NCI-H748 treated with DMSO at 0.1 percent for 48 hours (cell line): ENCODE results near the gene SSC4D.
"Not testable (repeated sequence)": the region's sequence is repeated elsewhere in the genome, so short reads cannot be mapped to it uniquely, and the experiment has no call there.

ENCODE experiments used
- DNase-seq: peaks from one replicate; lab custom pipeline; 2025; lab: John Stamatoyannopoulos, UW

Gene SSC4D

GRCh38 chr7:76421097-76421496, 11.6 kb upstream of the SSC4D start:
- DNase-seq = not testable (repeated sequence)

GRCh38 chr7:76417654-76418310, 8.3 kb upstream of the SSC4D start:
- not testable (repeated sequence) for DNase-seq

DNA sequence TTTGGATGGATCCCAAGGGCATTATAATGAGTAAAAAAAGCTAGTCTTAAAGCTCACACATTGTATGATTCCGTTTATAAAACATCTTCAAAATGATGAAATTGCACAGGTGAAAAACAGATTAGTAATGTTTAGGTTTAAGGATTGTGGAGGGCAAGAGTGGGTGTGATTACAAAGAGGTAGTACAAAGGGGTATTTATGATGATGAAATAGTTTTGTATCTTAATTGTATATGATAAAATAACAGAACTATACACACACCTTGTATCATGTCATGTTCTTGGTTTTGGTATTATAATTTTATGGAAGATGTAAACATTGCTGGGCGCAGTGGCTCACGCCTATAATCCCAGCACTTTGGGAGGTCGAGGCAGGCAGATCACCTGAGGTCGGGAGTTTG, 2.8 kb upstream of the SSC4D start:
- no peak for DNase-seq

- no peak for DNase-seq
These were observed 2.1 kb upstream of the SSC4D start for GRCh38 chr7:76411626-76412025.

- DNase-seq = no peak
These were observed 1.4 kb downstream of the SSC4D start for GRCh38 chr7:76408121-76408560.

DNA sequence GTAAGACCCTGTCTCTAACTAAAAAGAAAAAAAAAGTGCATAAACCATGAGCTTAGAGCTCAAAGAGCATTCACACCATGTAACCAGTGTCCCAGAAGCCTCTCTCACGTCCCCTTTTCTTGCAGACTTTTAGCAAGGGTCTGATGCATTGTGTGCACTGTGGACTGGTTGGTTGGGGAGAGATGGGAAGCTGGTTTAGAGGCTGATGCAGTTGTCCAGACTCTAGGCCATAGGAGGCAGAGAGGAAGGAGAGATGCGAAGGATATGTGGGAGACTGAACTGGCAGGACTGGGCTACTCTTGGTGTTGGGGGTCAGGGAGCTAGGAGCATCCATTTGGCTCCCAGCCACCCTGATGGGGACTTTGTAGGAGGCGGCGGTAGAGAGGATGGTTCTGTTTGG, 1.8 kb downstream of the SSC4D start:
- no peak for DNase-seq

DNA sequence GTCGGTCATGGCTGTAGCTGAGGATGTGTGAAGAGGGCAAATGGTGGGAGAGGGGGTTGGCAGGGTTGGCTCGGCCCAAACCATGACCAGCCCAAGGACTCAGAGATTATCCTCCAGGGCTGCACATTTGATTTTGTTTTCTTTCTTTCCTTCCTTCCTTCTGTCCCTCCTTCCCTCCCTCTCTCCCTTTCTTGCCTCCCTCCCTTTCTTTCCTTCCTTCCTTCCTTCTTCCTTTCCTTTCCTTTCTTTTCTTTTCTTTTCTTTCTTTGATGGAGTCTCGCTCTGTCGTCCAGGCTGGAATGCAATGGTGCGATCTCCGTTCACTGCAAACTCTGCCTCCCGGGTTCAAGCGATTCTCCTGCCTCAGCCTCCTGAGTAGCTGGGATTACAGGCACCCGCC, 3.8 kb downstream of the SSC4D start:
- no peak for DNase-seq

DNA sequence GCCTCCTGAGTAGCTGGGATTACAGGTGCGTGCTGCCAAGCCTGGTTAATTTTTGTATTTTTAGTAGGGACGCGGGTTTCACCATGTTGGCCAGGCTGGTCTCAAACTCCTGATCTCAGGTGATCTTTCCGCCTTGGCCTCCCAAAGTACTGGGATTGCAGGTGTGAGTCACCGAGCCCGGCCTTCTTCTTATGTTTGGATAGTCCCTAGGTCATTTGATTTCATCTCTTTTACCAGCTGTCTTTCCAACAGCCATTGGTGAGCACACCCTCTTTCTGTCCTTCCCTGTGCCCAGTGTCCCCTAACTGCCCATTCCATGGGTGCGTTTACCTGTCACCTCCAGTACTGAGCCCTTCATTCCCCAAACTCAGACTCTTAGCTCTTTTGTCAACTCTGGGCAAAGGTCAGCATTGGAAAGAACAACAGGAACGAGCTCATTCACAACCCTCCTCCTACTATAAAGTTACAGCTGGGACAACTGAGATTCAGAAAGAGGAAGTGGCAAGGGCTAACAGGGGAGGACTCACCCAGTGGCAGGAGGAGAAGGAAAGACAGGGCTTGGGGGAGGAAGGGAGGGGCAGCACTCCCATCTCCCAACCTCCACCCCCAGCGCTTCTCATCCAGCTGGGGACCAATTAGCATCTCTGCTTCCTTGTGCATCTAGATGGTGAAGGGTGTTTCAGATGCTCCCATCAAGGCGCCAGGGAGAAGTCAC, 5.6 kb downstream of the SSC4D start:
- DNase-seq = no peak

DNA sequence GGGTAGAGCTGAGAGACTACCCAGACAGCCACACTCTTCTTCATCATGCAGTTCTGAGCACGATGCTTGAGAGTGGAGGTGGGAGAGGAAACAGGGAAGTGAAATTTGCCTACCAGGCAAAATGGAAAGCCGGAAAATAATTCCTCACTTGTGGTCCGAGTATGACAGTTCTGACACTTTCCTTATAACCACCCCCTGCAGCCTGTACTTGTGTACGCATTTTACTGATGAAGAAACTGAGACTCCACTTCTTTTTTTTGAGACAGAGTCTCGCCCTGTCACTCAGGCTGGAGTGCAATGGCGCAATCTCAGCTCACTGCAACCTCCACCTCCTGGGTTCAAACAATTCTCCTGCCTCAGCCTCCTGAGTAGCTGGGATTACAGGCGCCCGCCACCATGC, 6.4 kb downstream of the SSC4D start:
- not testable (repeated sequence) for DNase-seq

GRCh38 chr7:76400248-76400647, 9.2 kb downstream of the SSC4D start:
- no peak for DNase-seq

DNA sequence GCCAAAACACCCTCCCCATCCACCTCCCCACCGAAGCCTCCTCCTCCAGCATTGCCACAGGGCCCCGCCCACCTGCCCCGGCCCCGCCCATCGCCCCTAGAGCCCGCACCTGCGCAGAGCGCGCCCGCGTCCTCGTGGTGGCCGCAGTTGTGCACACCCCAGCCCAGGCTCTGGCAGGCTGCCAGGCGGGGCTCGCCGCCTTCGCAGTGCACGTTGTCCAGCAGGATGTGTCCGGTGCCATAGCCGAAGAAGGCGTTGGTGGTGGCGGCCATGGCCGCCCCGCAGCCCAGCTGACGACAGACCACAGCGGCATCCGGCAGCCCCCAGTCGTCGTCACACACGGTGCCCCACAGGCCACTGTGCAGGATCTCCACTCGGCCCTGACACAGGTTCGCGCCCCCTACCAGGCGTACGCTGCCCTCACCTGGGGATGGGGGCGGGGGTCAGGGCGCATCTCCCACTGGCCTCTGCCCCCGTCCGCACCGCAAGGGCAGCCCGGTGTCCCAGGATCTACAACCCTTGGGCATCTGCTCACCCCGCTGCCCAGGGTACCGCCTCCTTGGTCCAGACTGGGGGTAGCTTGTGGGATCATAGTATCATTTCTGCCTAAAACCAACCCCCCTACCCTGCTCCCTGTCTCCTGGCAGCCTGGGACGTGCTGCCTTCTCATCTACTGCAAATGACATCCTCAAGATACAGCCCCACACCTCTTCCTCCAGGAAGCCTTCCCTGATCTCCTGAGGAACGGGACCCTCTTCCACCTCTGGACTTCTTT, 11.9 kb downstream of the SSC4D start:
- peak; percentile 52 for DNase-seq

DNA sequence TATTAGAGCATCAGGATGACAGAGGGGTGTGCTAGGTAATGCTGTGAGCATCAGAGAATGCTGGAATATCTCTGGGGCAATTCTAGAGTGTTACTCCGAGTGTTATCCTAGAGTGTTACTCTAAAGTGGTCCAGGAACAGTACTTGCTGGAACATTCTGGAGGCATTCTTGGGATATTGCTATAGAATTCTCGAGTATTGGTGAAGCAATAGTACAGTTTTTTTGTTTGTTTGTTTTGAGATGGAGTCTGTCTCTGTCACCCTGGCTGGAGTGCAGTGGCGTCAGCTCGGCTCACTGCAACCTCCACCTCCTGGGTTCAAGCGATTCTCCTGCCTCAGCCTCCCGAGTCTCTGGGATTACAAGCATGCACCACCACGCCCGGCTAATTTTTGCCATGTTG, 12.6 kb downstream of the SSC4D start:
- no peak for DNase-seq

DNA sequence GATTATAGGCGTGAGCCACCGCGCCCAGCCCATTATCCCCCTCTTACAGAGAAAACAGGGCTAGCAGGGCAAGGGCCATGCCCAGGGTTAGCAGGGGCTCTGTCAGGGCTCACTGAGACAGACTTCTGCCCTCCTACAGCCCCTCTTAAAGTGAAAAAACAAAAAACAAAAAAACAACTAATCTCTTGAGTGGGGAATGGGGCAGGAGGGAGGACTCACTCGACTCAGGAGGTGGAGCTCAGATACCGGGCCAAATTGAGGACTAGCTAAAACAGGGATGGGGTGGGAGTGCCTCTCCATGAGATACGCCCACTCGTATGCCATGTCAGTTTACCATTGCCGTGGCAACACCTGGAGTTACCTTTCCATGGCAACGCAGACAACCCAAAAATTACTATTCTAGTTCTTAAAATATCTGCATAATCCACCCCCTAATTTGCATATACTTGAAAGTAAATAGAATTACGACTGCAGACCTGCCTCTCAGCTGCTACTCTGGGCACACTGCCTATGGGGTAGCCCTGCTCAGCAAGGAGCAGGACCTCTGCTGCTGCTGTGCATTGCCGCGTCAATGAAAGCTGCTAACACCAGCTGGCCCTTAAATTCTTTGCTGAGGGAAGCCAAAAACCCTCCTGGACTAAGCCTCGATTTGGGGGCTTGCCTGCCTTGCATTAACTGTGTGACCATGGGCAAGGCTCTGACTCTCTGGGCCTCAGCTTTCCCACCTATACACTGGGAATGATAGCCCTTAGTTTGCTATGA, 13.4 kb downstream of the SSC4D start:
- DNase-seq = no peak

DNA sequence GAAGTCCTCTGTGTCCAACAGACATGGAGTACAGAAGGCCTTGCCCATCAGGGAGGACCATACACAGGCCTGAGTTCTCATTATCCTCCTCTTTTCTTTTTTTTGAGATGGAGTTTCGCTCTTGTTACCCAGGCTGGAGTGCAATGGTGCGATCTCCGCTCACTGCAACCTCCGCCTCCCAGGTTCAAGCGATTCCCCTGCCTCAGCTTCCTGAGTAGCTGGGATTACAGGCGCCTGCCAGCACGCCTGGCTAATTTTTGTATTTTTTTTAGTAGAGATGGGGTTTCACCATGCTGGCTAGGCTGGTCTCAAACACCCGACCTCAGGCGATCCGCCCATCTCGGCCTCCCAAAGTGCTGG, 13.9 kb downstream of the SSC4D start:
- DNase-seq = not testable (repeated sequence)

- DNase-seq = no peak
These were observed 14.5 kb downstream of the SSC4D start for GRCh38 chr7:76394957-76395356.

GRCh38 chr7:76393116-76394031, 16.1 kb downstream of the SSC4D start:
- peak; percentile 81 for DNase-seq

DNA sequence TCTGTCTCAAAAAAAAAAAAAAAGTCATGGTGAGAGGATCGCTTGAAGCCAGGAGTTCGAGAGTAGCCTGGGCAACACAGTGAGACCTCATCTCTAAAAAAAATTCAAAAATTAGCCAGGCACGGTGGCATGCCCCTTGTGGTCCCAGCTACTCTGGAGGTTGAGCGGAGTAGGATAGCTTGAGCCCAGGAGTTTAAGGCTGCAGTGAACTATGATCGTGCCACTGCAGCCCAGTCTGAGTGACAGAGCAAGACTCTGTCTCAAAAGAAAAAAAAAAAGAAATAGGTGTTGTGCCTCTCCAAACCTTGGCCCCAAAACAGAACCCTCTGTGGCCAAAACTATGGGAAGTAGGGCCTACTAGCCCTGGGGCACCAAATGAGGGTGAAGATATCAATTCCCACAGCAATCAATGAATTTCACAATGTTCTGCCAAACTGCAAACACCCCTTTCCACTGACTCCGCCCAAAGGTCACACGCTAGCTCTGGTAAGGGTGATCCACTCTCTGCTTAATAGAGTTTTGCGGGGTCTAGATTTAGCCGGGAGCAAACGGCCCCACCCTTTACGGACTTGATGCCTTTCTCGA, 16.9 kb downstream of the SSC4D start:
- no peak for DNase-seq

DNA sequence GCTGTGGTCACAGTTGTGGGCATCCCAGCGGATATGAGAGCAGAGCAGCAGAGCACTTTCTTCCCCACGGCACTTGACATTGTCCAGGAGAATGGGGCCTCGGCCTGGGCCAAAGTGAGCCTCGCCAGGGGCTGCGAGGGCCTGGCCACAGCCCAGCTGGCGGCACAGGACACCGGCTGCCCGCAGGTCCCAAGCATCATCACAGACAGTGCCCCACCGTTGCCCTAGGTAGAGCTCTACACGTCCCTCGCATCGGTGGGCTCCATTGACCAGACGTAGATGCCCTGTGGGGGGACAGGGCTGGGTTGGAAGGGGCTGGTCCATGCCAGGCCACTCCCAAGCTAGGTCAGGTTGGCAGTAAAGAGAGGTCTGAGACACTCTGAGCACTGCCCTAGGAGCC, 19.4 kb downstream of the SSC4D start:
- no peak for DNase-seq

DNA sequence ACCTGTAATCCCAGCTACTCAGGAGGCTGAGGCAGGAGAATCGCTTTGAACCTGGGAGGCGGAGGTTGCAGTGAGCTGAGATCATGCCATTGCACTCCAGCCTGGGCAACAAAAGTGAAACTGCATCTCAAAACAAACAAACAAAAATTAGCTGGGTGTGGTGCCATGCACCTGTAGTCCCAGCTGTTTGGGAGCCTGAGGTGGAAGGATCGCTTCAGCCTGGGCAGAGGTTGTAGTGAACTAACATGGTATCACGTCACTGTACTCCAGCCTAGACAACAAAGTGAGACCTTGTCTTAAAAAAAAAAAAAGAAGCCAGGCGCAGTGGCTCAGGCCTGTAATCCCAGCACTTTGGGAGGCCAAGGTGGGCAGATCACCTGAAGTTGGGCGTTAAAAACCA, 21.7 kb downstream of the SSC4D start:
- DNase-seq = not testable (repeated sequence)

DNA sequence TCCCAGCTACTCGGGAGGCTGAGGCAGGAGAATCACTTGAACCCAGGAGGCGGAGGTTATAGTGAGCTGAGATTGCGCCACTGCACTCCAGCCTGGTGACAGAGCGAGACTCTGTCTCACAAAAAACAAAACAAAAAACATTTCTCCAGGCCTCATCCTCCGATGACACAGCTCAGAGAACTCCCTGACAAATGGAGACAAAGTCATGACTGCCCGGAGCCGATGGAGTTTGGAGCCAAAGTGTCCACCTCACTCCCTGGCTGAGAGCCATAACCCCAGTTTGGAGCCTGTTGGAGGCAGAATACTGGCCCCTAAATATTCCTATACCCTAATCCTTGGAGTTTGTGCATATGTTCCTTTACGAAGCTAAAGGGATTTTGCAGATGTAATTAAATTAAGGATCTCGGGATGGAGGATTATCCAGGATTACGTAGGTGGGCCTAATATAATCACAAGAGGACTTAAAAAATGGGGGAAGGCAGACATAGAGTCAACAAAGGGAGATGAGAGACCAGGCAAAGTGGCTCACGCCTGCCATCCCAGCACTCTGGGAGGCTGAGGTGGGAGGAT, 22.7 kb downstream of the SSC4D start:
- DNase-seq = no peak
